Measurements from ENCODE around the gene KYAT1. TPM values are rescaled to one million over a fixed set of nuclear protein-coding genes. Genes with fewer than 3 reads are reported as not detected.

The KYAT1 gene
- total and polyA plus RNA-seq, 12 donors, result 8.9 to 20.3 (median 11.1) TPM

DNA sequence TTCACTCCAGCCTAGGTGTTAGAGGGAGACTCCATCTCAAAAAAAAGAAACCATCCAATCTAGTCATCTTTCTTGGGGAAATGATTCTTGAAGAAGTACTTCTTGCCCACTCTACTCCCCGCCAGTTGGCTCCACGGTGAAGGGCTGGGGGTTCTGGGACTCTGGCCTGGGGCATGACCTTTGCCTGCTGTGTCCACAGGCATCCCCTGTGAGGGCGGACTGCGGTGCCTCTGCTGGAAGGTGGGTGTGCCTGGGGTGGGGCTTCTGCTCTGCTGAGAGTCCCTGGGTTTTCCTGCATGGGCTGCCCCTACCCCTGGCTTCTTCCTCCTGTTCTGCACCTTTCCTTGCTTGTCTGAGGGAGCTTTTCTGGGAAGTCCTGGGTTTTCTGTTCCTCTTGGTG is 91.2 kb downstream of the KYAT1 start:
- ATAC-seq, result no peak
- H3K36me3 ChIP-seq, result peaks cover 0 to 70% (median 34%) of the 10 kb centered on the region in 9 donors

DNA sequence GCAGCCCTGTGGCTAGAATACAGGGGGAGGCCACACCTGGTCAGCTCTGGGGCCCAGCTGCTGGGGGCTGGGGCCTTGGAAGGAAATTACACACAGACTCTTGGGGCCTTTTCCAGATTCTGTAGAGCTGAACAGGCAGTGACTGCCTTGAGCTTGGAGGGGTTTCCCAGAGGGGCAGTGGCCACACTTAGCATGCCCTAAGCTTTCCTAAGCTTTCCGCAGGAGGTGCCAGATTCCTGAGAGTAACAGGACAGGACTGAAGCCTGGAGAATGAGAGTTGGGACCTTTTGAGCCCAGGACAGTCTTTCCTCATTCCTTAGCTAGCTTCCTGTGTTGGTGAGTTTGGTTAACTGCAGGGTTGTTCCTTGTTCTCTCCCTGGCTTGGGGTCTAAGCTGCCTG is 93.3 kb downstream of the KYAT1 start:
- Histone ChIP-seq H3K36me3 (peaks cover 0 to 50% (median 27%) of the 10 kb centered on the region in 9 donors), H3K4me3 (peak overlapping the region in 5 of 10 donors; percentile 93 to 100 (median 95)), H3K4me1 (peaks cover 8 to 25% (median 19%) of the 10 kb centered on the region in 9 donors), H3K27me3 (no peaks in the 10 kb centered on the region), H3K27ac (peak overlapping the region in 1 of 10 donors; percentile 95), H3K9me3 (no peaks in the 10 kb centered on the region)
- 83 to 88% methylated on average over 1 of the region's 1 CpG for WGBS, 2 donors
- TF ChIP-seq, protein P1, sequence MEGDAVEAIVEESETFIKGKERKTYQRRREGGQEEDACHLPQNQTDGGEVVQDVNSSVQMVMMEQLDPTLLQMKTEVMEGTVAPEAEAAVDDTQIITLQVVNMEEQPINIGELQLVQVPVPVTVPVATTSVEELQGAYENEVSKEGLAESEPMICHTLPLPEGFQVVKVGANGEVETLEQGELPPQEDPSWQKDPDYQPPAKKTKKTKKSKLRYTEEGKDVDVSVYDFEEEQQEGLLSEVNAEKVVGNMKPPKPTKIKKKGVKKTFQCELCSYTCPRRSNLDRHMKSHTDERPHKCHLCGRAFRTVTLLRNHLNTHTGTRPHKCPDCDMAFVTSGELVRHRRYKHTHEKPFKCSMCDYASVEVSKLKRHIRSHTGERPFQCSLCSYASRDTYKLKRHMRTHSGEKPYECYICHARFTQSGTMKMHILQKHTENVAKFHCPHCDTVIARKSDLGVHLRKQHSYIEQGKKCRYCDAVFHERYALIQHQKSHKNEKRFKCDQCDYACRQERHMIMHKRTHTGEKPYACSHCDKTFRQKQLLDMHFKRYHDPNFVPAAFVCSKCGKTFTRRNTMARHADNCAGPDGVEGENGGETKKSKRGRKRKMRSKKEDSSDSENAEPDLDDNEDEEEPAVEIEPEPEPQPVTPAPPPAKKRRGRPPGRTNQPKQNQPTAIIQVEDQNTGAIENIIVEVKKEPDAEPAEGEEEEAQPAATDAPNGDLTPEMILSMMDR (IDR thresholded peaks at IDR 0.05), result no peak
- no peak for ATAC-seq
- intact Hi-C loops (cut with DNase I), result no loop called here
- no peak for DNase-seq

More for the DNA sequence above, 91.2 kb downstream of the KYAT1 start:
- H3K27me3 ChIP-seq, result no peaks in the 10 kb centered on the region
- H3K9me3 ChIP-seq, result no peaks in the 10 kb centered on the region
- no peak overlapping the region for H3K27ac ChIP-seq
- DNase-seq, result no peak
- TF ChIP-seq, protein P1 (IDR thresholded peaks at IDR 0.05), result no peak
- intact Hi-C loops (cut with DNase I), result no loop called here
- H3K4me3 ChIP-seq, result no peak overlapping the region
- 88 to 90% methylated on average over 4 of the region's 4 CpGs for WGBS, 2 donors
- peaks cover 8 to 21% (median 15%) of the 10 kb centered on the region in 9 donors for H3K4me1 ChIP-seq

DNA sequence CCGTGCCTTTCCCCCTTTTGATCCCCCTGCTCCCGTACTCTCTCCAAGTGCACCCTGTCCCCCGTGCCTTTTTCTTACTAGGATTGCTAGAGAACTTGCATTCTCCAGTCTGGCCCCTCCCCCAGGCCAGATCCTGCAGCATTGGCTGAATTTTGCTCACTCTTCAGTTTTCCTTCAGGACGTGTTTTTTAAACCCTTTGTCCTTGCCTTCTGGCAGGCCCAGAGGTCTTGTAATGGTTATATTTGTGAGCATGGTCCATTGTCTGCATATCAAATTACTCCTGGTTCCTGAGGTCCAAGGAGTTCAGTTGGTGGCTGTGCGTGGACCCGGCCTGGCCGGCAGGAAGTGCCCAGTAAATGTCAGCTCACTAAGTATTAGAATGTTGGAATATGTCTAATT is 94.1 kb downstream of the KYAT1 start:
- H3K27me3 ChIP-seq, result no peaks in the 10 kb centered on the region
- peaks cover 0 to 42% (median 19%) of the 10 kb centered on the region in 9 donors for H3K36me3 ChIP-seq
- ATAC-seq (peak in 4 of 8 donors; percentile 4 to 26 (median 10)), DNase-seq (no peak)
- peak overlapping the region; percentile 71 to 95 (median 89) for H3K27ac ChIP-seq
- intact Hi-C loops (cut with DNase I), result loop anchor here in 4 of 10 donors (1.0 to 2.0 kb wide), 4 partner anchors 15 to 31 kb away; partner anchors contain the start of genes ENDOG (in 1 of the 4) and ZER1 (in 1 of the 4)
- peak overlapping the region; percentile 85 to 100 (median 96) for H3K4me3 ChIP-seq
- peaks cover 8 to 30% (median 19%) of the 10 kb centered on the region in 9 donors for H3K4me1 ChIP-seq
- no peaks in the 10 kb centered on the region for H3K9me3 ChIP-seq
- TF ChIP-seq, protein P1 (IDR thresholded peaks at IDR 0.05), result no peak
- WGBS, 2 donors, result 2 to 3% methylated on average over 7 of the region's 7 CpGs

DNA sequence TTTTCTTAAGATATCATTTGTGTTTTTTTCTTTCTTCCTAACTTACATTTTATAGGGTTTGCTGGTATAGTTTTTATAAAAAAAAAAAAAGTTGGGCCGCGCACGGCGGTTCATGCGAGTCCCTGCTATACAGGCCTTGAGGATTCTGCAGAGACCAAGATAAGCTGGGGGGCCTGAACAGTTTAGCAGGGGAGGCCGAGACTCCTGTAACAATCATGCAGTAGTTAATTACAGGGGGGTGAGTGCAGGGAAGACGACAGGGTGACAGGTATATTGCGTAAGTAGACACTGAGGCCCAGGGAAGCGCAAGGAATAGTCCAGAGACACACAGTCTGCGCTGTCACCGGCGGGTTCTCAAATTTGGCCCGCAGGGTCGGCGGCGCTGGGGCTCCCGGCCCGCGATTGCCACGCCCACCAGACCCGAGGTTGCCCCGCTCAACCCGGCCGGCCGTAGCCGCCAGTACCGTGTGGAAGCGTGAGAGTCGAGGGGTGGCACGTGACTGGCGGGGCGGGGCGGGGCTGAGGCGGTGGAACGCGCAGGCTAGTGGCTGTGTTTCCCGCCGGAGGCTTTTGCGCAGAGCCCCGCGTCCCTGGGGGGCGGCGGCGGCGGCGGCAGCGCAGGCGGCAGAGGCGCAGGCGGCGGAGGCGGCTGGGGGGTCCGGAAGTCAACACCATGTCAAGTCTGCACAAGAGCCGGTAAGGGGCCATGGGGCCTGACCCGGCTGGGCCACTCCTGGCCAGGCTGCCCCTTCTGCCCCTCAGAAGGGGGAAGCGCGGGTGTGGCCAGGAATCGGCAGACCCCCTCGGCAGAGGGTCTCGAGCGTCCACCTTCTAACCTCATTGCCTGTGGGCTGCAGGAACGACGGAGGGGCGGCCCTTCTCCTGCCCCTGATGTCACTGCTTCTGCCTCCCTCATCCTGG is 94.8 kb downstream of the KYAT1 start, which contains the start of gene TBC1D13:
Gene TBC1D13, plus strand, starts transcription at position 573 of the 921 bp plus-strand sequence. Its CDS starts 101 bp downstream, at position 674.
- Histone ChIP-seq H3K27me3 (no peaks in the 10 kb centered on the region), H3K36me3 (peaks cover 0 to 34% (median 12%) of the 10 kb centered on the region in 9 donors), H3K9me3 (peaks cover 0 to 3% (median 0%) of the 10 kb centered on the region in 11 donors), H3K27ac (peak within 1 kb of the TSS; percentile 71 to 95 (median 89)), H3K4me1 (peaks cover 8 to 30% (median 19%) of the 10 kb centered on the region in 9 donors), H3K4me3 (peak within 1 kb of the TSS; percentile 85 to 100 (median 96))
- 8% methylated on average over 60 to 64 of the region's 64 CpGs for WGBS, 2 donors
- TF ChIP-seq, protein P1 (IDR thresholded peaks at IDR 0.05), result no peak
- ATAC-seq, result peak; percentile 96 to 98 (median 97)
- intact Hi-C loops (cut with DNase I), result loop anchor here in 4 of 10 donors (1.0 to 2.0 kb wide), 4 partner anchors 14 to 32 kb away; partner anchors contain the start of genes ENDOG (in 1 of the 4) and ZER1 (in 1 of the 4)
- peak; percentile 90 to 91 for DNase-seq
